A673 (cell line): ENCODE data around the gene GLOD4.

Source experiments
- EZH2 ChIP-seq: fragments of 200-600 bp; sonication (generic); IDR thresholded peaks from 2 replicates; pipeline ENCODE4 v1.6.1; 2017; ENCODE audit warnings: borderline replicate concordance, low read depth, mild to moderate bottlenecking, mixed read lengths, antibody characterized with exemption, low read length; ENCODE audit not compliant: poor library complexity, severe bottlenecking
- TF ChIP-seq, protein P1 (sequence below): fragments of 300-800, 200-600 bp; sonication (generic); conservative IDR thresholded peaks from 2 replicates; pipeline ENCODE4 v1.5.1; 2017; ENCODE audit warnings: low read depth, mild to moderate bottlenecking, antibody characterized with exemption, low read length, moderate library complexity, mixed read lengths

DNA sequence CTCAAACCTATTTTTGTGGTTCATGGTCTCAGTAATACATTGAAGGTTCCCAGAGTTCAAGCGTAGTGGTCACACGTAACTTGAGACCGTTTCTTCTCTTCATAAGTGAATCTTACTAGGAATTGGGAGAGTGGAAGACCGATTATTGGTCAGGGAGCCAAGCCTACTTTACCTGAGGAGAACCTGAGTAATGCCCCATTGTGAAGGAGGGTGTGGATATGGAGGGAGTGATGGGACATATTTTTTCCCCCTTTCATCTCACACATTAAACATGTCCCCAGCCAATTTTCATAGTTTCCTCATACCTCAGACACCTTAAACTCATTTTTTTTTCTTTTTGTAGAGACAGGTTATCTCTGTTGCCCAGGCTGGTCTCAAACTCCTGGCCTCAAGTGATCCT is 38.9 kb downstream of the GLOD4 start:
- TF ChIP-seq, protein P1, sequence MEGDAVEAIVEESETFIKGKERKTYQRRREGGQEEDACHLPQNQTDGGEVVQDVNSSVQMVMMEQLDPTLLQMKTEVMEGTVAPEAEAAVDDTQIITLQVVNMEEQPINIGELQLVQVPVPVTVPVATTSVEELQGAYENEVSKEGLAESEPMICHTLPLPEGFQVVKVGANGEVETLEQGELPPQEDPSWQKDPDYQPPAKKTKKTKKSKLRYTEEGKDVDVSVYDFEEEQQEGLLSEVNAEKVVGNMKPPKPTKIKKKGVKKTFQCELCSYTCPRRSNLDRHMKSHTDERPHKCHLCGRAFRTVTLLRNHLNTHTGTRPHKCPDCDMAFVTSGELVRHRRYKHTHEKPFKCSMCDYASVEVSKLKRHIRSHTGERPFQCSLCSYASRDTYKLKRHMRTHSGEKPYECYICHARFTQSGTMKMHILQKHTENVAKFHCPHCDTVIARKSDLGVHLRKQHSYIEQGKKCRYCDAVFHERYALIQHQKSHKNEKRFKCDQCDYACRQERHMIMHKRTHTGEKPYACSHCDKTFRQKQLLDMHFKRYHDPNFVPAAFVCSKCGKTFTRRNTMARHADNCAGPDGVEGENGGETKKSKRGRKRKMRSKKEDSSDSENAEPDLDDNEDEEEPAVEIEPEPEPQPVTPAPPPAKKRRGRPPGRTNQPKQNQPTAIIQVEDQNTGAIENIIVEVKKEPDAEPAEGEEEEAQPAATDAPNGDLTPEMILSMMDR, result no peak
- no peak for TF ChIP-seq EZH2
